ENCODE results near the gene CSTF2. TPM values are rescaled to one million over a fixed set of nuclear protein-coding genes. Genes with fewer than 3 reads are reported as not detected.

Gene CSTF2
- total and polyA plus RNA-seq, 2 of the 4 experiments (the other 2 are of a cell fraction), result 22.8 to 30.3 TPM

GRCh38 chrX:100868273-100868672 is 48.1 kb downstream of the CSTF2 start:
- peaks cover 3% of the 10 kb centered on the region; the same call in 1 of the 2 replicates for H3K9me1 ChIP-seq (ENCODE audit: insufficient read depth, low read length)
- peaks cover 4% of the 10 kb centered on the region; the same call in 1 of the 2 replicates for H3K4me1 ChIP-seq (ENCODE audit: control insufficient read depth, insufficient read depth, low read length)
- H3K9me3 ChIP-seq (ENCODE audit: control insufficient read depth, insufficient read depth, low read length), result no peaks in the 10 kb centered on the region
- dilution Hi-C loops (cut with HindIII; ENCODE audit: low sequenced_read_pairs, unreplicated experiment) (no loop called here), intact Hi-C loops (cut with micrococcal nuclease) (no loop called here), in situ Hi-C loops (cut with MboI; ENCODE audit: low sequenced_read_pairs) (no loop called here)
- H2AFZ ChIP-seq (replicated peaks; ENCODE audit: low read length, poor library complexity), result no peak overlapping the region
- no peak overlapping the region for H3K27ac ChIP-seq (ENCODE audit: insufficient read depth, low read length)
- no peak overlapping the region for H4K8ac ChIP-seq (ENCODE audit: low read depth in 2 of 2, low read length in 2 of 2)
- no peak overlapping the region for H3K4ac ChIP-seq (ENCODE audit: low read depth, low read length)
- H3K14ac ChIP-seq (replicated peaks; ENCODE audit: low read depth, low read length), result no peak overlapping the region
- no peak overlapping the region for H2BK15ac ChIP-seq (ENCODE audit: low read depth, low read length)
- no peak overlapping the region for H3K4me2 ChIP-seq (ENCODE audit: low read depth, low read length)
- CTCF ChIA-PET, result interaction anchor here (0.6 kb wide), 1 partner anchor 356 kb away, joined by 3 read pairs; no protein-coding TSS in a partner anchor
- H4K5ac ChIP-seq (ENCODE audit: low read depth, low read length), result no peak overlapping the region
- H2BK20ac ChIP-seq (ENCODE audit: low read depth, low read length), result no peak overlapping the region
- H2BK5ac ChIP-seq (ENCODE audit: low read depth, low read length, poor library complexity, severe bottlenecking), result no peak overlapping the region
- no peak overlapping the region for H2AK9ac ChIP-seq (replicated peaks; ENCODE audit: low read depth, low read length, poor library complexity)
- no peak overlapping the region for H2AK5ac ChIP-seq (ENCODE audit: low read depth, low read length)
- no peak overlapping the region for H3K9ac ChIP-seq (ENCODE audit: low read depth, low read length)
- BruUV-seq (replicated peaks), result no TSS peak
- no peaks in the 10 kb centered on the region for H3K36me3 ChIP-seq (ENCODE audit: control insufficient read depth, insufficient read depth, low read length)
- 29% methylated on average over 1 of the region's 2 CpGs; no CpG with 5 or more reads in 1 of the 2 experiments for WGBS, 2 experiments (ENCODE audit: extremely low coverage in 2 of 2, insufficient read length in 1 of 2)
- TF ChIP-seq MAZ (IDR thresholded peaks at IDR 0.05; ENCODE audit: borderline replicate concordance, low read depth, low read length) (no peak), ELK1 (IDR thresholded peaks at IDR 0.05; ENCODE audit: borderline replicate concordance, low read depth, low read length) (no peak), CTCF (conservative IDR thresholded peaks at IDR 0.05; ENCODE audit: low read depth, low read length) (no peak), CEBPB (IDR thresholded peaks at IDR 0.05; ENCODE audit: low read depth, low read length) (no peak), NFE2L2 (IDR thresholded peaks at IDR 0.05; ENCODE audit: low read depth, low read length) (no peak), RAD21 (IDR thresholded peaks at IDR 0.05; ENCODE audit: low read length) (no peak), RCOR1 (IDR thresholded peaks at IDR 0.05; ENCODE audit: insufficient replicate concordance, low read length) (no peak), SMC3 (IDR thresholded peaks at IDR 0.05; ENCODE audit: low read depth, low read length) (no peak), CHD1 (IDR thresholded peaks at IDR 0.05; ENCODE audit: low read depth, low read length) (no peak), BHLHE40 (IDR thresholded peaks at IDR 0.05; ENCODE audit: low read depth, low read length) (no peak), MXI1 (IDR thresholded peaks at IDR 0.05; ENCODE audit: borderline replicate concordance, low read depth, low read length) (no peak), USF2 (IDR thresholded peaks at IDR 0.05; ENCODE audit: low read depth, low read length) (no peak), POLR2A (IDR thresholded peaks at IDR 0.05; ENCODE audit: low read depth, low read length) (no peak), FOS (IDR thresholded peaks at IDR 0.05; ENCODE audit: low read depth, low read length) (no peak), RFX5 (IDR thresholded peaks at IDR 0.05; ENCODE audit: low read depth, low read length) (no peak)
- H3K23ac ChIP-seq (ENCODE audit: low read depth, low read length), result no peak overlapping the region
- H3K79me1 ChIP-seq (ENCODE audit: low read depth in 1 of 2, low read length in 2 of 2), result no peaks in the 10 kb centered on the region
- no peak overlapping the region for H3K56ac ChIP-seq (ENCODE audit: extremely low read depth, insufficient read depth, low read length)
- DNase-seq, result no peak
- H3K4me3 ChIP-seq (ENCODE audit: insufficient read depth, low read depth, low read length), result no peak overlapping the region
- no peaks in the 10 kb centered on the region for H4K20me1 ChIP-seq (ENCODE audit: insufficient read depth, low read length)
- no peak overlapping the region for H4K91ac ChIP-seq (ENCODE audit: insufficient read depth, low read depth, low read length)
- POLR2A ChIA-PET (ENCODE audit: unreplicated experiment), result no interaction called here
- no peak overlapping the region for H3K18ac ChIP-seq (ENCODE audit: low read depth, low read length)
- H2BK120ac ChIP-seq (ENCODE audit: low read depth, low read length), result no peak overlapping the region
- H3K27me3 ChIP-seq (ENCODE audit: control insufficient read depth, insufficient read depth, low read length), result peaks cover 2% of the 10 kb centered on the region
- ATAC-seq (ENCODE audit: low read depth), result no peak
